HepG2 (cell line): Measurements from ENCODE around the gene CACNA1C. TPM values are rescaled to one million over a fixed set of nuclear protein-coding genes. Genes with fewer than 3 reads are reported as not detected.

ENCODE experiments used
- ATAC-seq: fragments of 200-7000 bp; cut with Tn5 transposase; 3 replicates; pipeline ENCODE4 v1.9.1; 2020; ENCODE audit warnings: mild to moderate bottlenecking, moderate library complexity
- BruUV-seq: library from RNA; stranded (reverse); fragments of 400-500 nt; replicated peaks from 2 replicates; lab custom pipeline; 2021; lab: Mats Ljungman, UMichigan
- CTCF ChIA-PET: fragments of 300-600 bp; formaldehyde crosslinking; extraction: SDS; loops from one replicate; lab custom pipeline; 2021; ENCODE audit warnings: low total read pairs, inconsistent platforms, low intra/inter-chr PET ratio; lab: Yijun Ruan, JAX
- POLR2A ChIA-PET: fragments of 350-600 bp; sonication (Branson Sonifier 250); formaldehyde crosslinking; loops from one replicate; lab custom pipeline; 2020; ENCODE audit warnings: antibody characterized with exemption, inconsistent platforms; lab: Yijun Ruan, JAX
- DNase-seq: peaks from one replicate; pipeline ENCODE4 v3.0.0-alpha.2; 2015; ENCODE audit warnings: low spot score
- FAIRE-seq: peaks from 3 replicates; lab custom pipeline; 2011; peaks lifted over from hg19 to GRCh38; lab: Jason Lieb, UNC
- H2AFZ ChIP-seq: one replicate; pipeline ENCODE4 v1.6.1; 2011; ENCODE audit warnings: low read length, inconsistent platforms
- H3K27ac ChIP-seq: fragments of 300-600 bp; 3 replicates; pipeline ENCODE4 v1.8.0; 2011; ENCODE audit warnings: mixed run types, mild to moderate bottlenecking, mixed read lengths, low read length, inconsistent platforms; ENCODE audit not compliant: insufficient read depth; ENCODE audit errors: extremely low read length
- H3K27me3 ChIP-seq, 2 experiments: fragments of 200-600 bp in 1 of 2; 2 replicates in 1 of 2; 3 replicates in 1 of 2; pipeline versions ENCODE4 v1.6.0 to v1.8.0; 2011; ENCODE audit warnings: low read length in 2 of 2, mild to moderate bottlenecking in 2 of 2, moderate library complexity in 2 of 2, inconsistent platforms in 1 of 2; ENCODE audit not compliant: insufficient read depth in 2 of 2, control insufficient read depth in 1 of 2
- H3K36me3 ChIP-seq, 2 experiments: fragments of 200-600 bp in 1 of 2; replicated peaks in 1 of 2; 2 replicates in 1 of 2; 3 replicates in 1 of 2; pipeline versions ENCODE4 v1.5.1 to v1.8.0; 2011; ENCODE audit warnings: low read length in 2 of 2, inconsistent platforms in 1 of 2; ENCODE audit not compliant: insufficient read depth in 2 of 2, control insufficient read depth in 1 of 2
- H3K4me1 ChIP-seq: 2 replicates; pipeline ENCODE4 v1.5.1; 2012; ENCODE audit warnings: low read length, inconsistent platforms; ENCODE audit not compliant: insufficient read depth
- H3K4me2 ChIP-seq: 2 replicates; pipeline ENCODE4 v1.6.0; 2011; ENCODE audit warnings: low read depth, low read length, inconsistent platforms
- H3K4me3 ChIP-seq, 3 experiments: fragments of 200-600 bp in 1 of 3; sonication (generic), shearing (Covaris generic) in 1 of 3; replicated peaks in 1 of 3; 2 replicates each; pipeline ENCODE4 v1.5.1; 2011 to 2016; ENCODE audit warnings: low read length in 3 of 3, inconsistent platforms in 2 of 3, low read depth in 2 of 3, mild to moderate bottlenecking in 2 of 3, control low read depth in 1 of 3, mixed read lengths in 1 of 3; ENCODE audit not compliant: insufficient read depth in 1 of 3
- H3K79me2 ChIP-seq: one replicate; pipeline ENCODE4 v1.6.1; 2011; ENCODE audit warnings: low read length, inconsistent platforms; ENCODE audit not compliant: insufficient read depth
- H3K9ac ChIP-seq: 2 replicates; pipeline ENCODE4 v1.6.0; 2011; ENCODE audit warnings: mild to moderate bottlenecking, low read depth, low read length, inconsistent platforms; ENCODE audit not compliant: insufficient read depth
- H3K9me3 ChIP-seq: 2 replicates; pipeline ENCODE4 v1.5.1; 2012; ENCODE audit warnings: mild to moderate bottlenecking, low read length
- H4K20me1 ChIP-seq: 2 replicates; pipeline ENCODE4 v1.6.0; 2011; ENCODE audit warnings: inconsistent platforms, mild to moderate bottlenecking, low read length, moderate library complexity; ENCODE audit not compliant: insufficient read depth
- CBX2 ChIP-seq, 2 experiments: fragments of 200-600 bp in 1 of 2; sonication (generic); formaldehyde crosslinking in 1 of 2; IDR thresholded peaks; 2 replicates each; pipeline versions ENCODE4 v1.7.0 to v1.8.1; 2018 to 2022; ENCODE audit warnings: low read depth in 2 of 2, low read length in 1 of 2, mild to moderate bottlenecking in 1 of 2, missing genetic modification reagents in 1 of 2
- E2F1 ChIP-seq: sonication (generic); formaldehyde crosslinking; IDR thresholded peaks from 2 replicates; pipeline ENCODE4 v1.5.0; 2020; ENCODE audit warnings: missing genetic modification reagents
- ELF3 ChIP-seq: IDR thresholded peaks from 2 replicates; pipeline ENCODE4 v1.6.1; 2016; ENCODE audit warnings: missing genetic modification reagents, missing compliant biosample characterization
- GATAD2A ChIP-seq: IDR thresholded peaks from 2 replicates; pipeline ENCODE4 v1.6.1; 2016
- GLMP ChIP-seq: sonication (generic); formaldehyde crosslinking; IDR thresholded peaks from 2 replicates; pipeline ENCODE4 v1.9.0; 2021; ENCODE audit warnings: missing genetic modification reagents, mild to moderate bottlenecking, borderline replicate concordance
- POLR2AphosphoS5 ChIP-seq: IDR thresholded peaks from 2 replicates; pipeline ENCODE4 v1.6.1; 2012; ENCODE audit warnings: low read depth, low read length
- PTBP1 ChIP-seq: fragments of 200-400 bp; formaldehyde crosslinking; IDR thresholded peaks from 2 replicates; pipeline ENCODE4 v1.6.1; 2018; ENCODE audit warnings: low read length, low read depth; ENCODE audit not compliant: poor library complexity, severe bottlenecking
- RNF219 ChIP-seq: sonication (generic); formaldehyde crosslinking; IDR thresholded peaks from 2 replicates; pipeline ENCODE4 v1.5.0; 2020; ENCODE audit warnings: mild to moderate bottlenecking, missing genetic modification reagents
- ZNF20 ChIP-seq: sonication (generic); formaldehyde crosslinking; IDR thresholded peaks from 2 replicates; pipeline ENCODE4 v1.4.0; 2020; ENCODE audit warnings: mild to moderate bottlenecking, moderate library complexity, missing genetic modification reagents
- ZNF292 ChIP-seq: sonication (generic); formaldehyde crosslinking; IDR thresholded peaks from 2 replicates; pipeline ENCODE4 v1.8.1; 2022; ENCODE audit warnings: mild to moderate bottlenecking, low read depth, missing genetic modification reagents, borderline replicate concordance
- ZNF354B ChIP-seq: sonication (generic); formaldehyde crosslinking; IDR thresholded peaks from 2 replicates; pipeline ENCODE4 v1.8.0; 2022; ENCODE audit warnings: mild to moderate bottlenecking, missing genetic modification reagents
- ZNF577 ChIP-seq: sonication (generic); formaldehyde crosslinking; IDR thresholded peaks from 2 replicates; pipeline ENCODE4 v1.4.0; 2020; ENCODE audit warnings: mild to moderate bottlenecking, low read depth, missing genetic modification reagents, borderline replicate concordance
- ZNF710 ChIP-seq: sonication (generic); formaldehyde crosslinking; IDR thresholded peaks from 2 replicates; pipeline ENCODE4 v1.5.0; 2020; ENCODE audit warnings: mild to moderate bottlenecking, missing genetic modification reagents, borderline replicate concordance
- ZSCAN29 ChIP-seq: sonication (generic); formaldehyde crosslinking; conservative IDR thresholded peaks from 2 replicates; pipeline ENCODE4 v1.4.0; 2020; ENCODE audit warnings: mild to moderate bottlenecking, missing genetic modification reagents
- WGBS: methylation state at CpG from one replicate; pipeline ENCODE4 v1.1.6; 2017; ENCODE audit warnings: low lambda C conversion rate; 5-methylcytosine and 5-hydroxymethylcytosine counted together
- in situ Hi-C: cut with HindIII; loops from 2 replicates; pipeline ENCODE4 v1.10.0; 2017; ENCODE audit warnings: low pct_unique_long_range_greater_than_20kb; ENCODE audit not compliant: extremely low pct_ligation_motif_present
- intact Hi-C: fragments of 100-400 bp; cut with micrococcal nuclease; formaldehyde crosslinking; loops from one replicate; pipeline ENCODE4 v1.10.0; 2022; ENCODE audit not compliant: unreplicated experiment
- polyA plus RNA-seq, 8 experiments: library from polyadenylated mRNA; depleted of rRNA in 3 of 8; stranded (reverse) in 7 of 8; unstranded in 1 of 8; fragments of >200 nt; fragmentation: Illumina TruSeq in 4 of 8; extraction: Trizol in 4 of 8; gene quantifications; 2 replicates each; pipeline versions ENCODE4 v1.2.1 to v1.2.3, GENCODE V29; 2011 to 2016; ENCODE audit warnings: low read depth in 4 of 8, missing spikeins in 1 of 8, mixed read lengths in 1 of 8; ENCODE audit not compliant: insufficient read depth in 1 of 8
- total RNA-seq, 5 experiments: library from RNA; depleted of rRNA; stranded (reverse); fragments of >200 nt; fragmentation: Illumina TruSeq; extraction: Trizol; gene quantifications; 2 replicates each; pipeline ENCODE4 v1.2.3, GENCODE V29; 2016; ENCODE audit warnings: low read depth in 1 of 5

CACNA1C gene
- total and polyA plus RNA-seq, 2 of the 13 experiments (the other 11 are each of a cell fraction or from before 2014, with no cell fraction given): not detected

GRCh38 chr12:2114071-2114470, 61.3 kb downstream of the CACNA1C start:
- no peaks in the 10 kb centered on the region for H3K36me3 ChIP-seq
- no peak for FAIRE-seq
- no peaks in the 10 kb centered on the region for H4K20me1 ChIP-seq
- no peak overlapping the region for H3K4me3 ChIP-seq
- H3K79me2 ChIP-seq: no peaks in the 10 kb centered on the region
- no peak overlapping the region for H2AFZ ChIP-seq
- no peak overlapping the region for H3K9ac ChIP-seq
- no peaks in the 10 kb centered on the region for H3K9me3 ChIP-seq
- ChIA-PET POLR2A (no interaction called here), CTCF (no interaction called here)
- DNase-seq: no peak
- H3K27ac ChIP-seq: no peak overlapping the region
- no TSS peak for BruUV-seq
- H3K4me2 ChIP-seq: no peak overlapping the region
- in situ Hi-C loops (no loop called here), intact Hi-C loops (no loop called here)
- 0% methylated on average over 2 of the region's 2 CpGs for whole genome bisulfite sequencing
- H3K27me3 ChIP-seq: peaks cover 0 to 9% of the 10 kb centered on the region in 2 experiments; a peak in 4 of 5 replicates
- TF ChIP-seq ZNF292 (CRISPR knock-in tag) (no peak), ZNF710 (CRISPR knock-in tag) (no peak), RNF219 (CRISPR knock-in tag) (no peak), ZNF577 (no peak), POLR2AphosphoS5 (no peak), CBX2 (IDR thresholded peaks at IDR 0.05; ENCODE audit: low read depth, low read length) (no peak), CBX2 (CRISPR knock-in tag; IDR thresholded peaks at IDR 0.05; ENCODE audit: low read depth) (no peak), ZNF20 (CRISPR knock-in tag) (no peak), PTBP1 (no peak), ZNF354B (no peak), E2F1 (CRISPR knock-in tag) (no peak), ZSCAN29 (CRISPR knock-in tag) (no peak), ELF3 (CRISPR knock-in tag) (no peak), GATAD2A (CRISPR knock-in tag) (no peak), GLMP (no peak)
- ATAC-seq: no peak
- H3K4me1 ChIP-seq: no peaks in the 10 kb centered on the region
